Measurements from ENCODE around the gene HMGN2.

Gene HMGN2

GRCh38 chr1:26472320-26472900 is at the start of gene HMGN2:
TSS of gene HMGN2 (plus strand) at chr1:26472440. CDS start at chr1:26472613, 173 bp downstream.
- DNase-seq: peak; percentile 94

- no peak for DNase-seq
Measured at GRCh38 chr1:26429721-26430120, 42.5 kb upstream of the HMGN2 start.

- peak; percentile 99 for DNase-seq
Measured at GRCh38 chr1:26431979-26432695, 40.1 kb upstream of the HMGN2 start, which contains the start of gene DHDDS. TSS of gene DHDDS (plus strand) at chr1:26432321. CDS start at chr1:26432946, 625 bp downstream.

- DNase-seq: no peak
Measured at GRCh38 chr1:26432793-26433192, 39.4 kb upstream of the HMGN2 start.

- DNase-seq: no peak
Measured at GRCh38 chr1:26434161-26434752, 38.0 kb upstream of the HMGN2 start.

- no peak for DNase-seq
Measured at GRCh38 chr1:26438041-26438440, 34.2 kb upstream of the HMGN2 start.

- no peak for DNase-seq
Measured at GRCh38 chr1:26440259-26440658, 32.0 kb upstream of the HMGN2 start.

- no peak for DNase-seq
Measured at GRCh38 chr1:26449868-26450267, 22.4 kb upstream of the HMGN2 start.

GRCh38 chr1:26450908-26451307 is 21.3 kb upstream of the HMGN2 start:
- DNase-seq: no peak

- DNase-seq: no peak
Measured at GRCh38 chr1:26452459-26453183, 19.6 kb upstream of the HMGN2 start.

- DNase-seq: no peak
Measured at GRCh38 chr1:26459148-26459547, 13.1 kb upstream of the HMGN2 start.

- DNase-seq: no peak
Measured at GRCh38 chr1:26459573-26460031, 12.6 kb upstream of the HMGN2 start.

- DNase-seq: no peak
Measured at GRCh38 chr1:26468911-26469310, 3.3 kb upstream of the HMGN2 start.

- DNase-seq: peak; percentile 18
Measured at GRCh38 chr1:26469558-26469957, 2.7 kb upstream of the HMGN2 start.

- peak; percentile 49 for DNase-seq
Measured at GRCh38 chr1:26470878-26471497, 1.3 kb upstream of the HMGN2 start.

- peak; percentile 94 for DNase-seq
Measured at GRCh38 chr1:26471498-26472319, 531 bp upstream of the HMGN2 start.

- DNase-seq: peak; percentile 95
Measured at GRCh38 chr1:26472901-26473845, 933 bp downstream of the HMGN2 start.

- DNase-seq: no peak
Measured at GRCh38 chr1:26474818-26475217, 2.6 kb downstream of the HMGN2 start.

- DNase-seq: no peak
Measured at GRCh38 chr1:26475989-26476388, 3.7 kb downstream of the HMGN2 start.

- DNase-seq: no peak
Measured at GRCh38 chr1:26476958-26477357, 4.7 kb downstream of the HMGN2 start.
